ENCODE measurements around the gene C1orf115.

C1orf115 gene

GRCh38 chr1:220700556-220701179, 10.5 kb downstream of the C1orf115 start:
- Histone ChIP-seq H3K4me3 (ENCODE audit: low read depth, low read length) (no peak overlapping the region), H3K9me3 (ENCODE audit: severe bottlenecking) (no peaks in the 10 kb centered on the region), H3K27ac (peak overlapping the region; percentile 62), H3K27me3 (ENCODE audit: insufficient read depth, low read depth, severe bottlenecking) (no peaks in the 10 kb centered on the region), H3K36me3 (no peaks in the 10 kb centered on the region; the same call in 1 of the 2 replicates)
- peak; percentile 45 for DNase-seq
- TF ChIP-seq CTCF (IDR thresholded peaks at IDR 0.05; ENCODE audit: low read depth, low read length), result no peak

GRCh38 chr1:220701974-220702373, 11.8 kb downstream of the C1orf115 start:
- H3K4me3 ChIP-seq (ENCODE audit: low read depth, low read length), result no peak overlapping the region
- no peak for TF ChIP-seq CTCF (IDR thresholded peaks at IDR 0.05; ENCODE audit: low read depth, low read length)
- H3K9me3 ChIP-seq (ENCODE audit: severe bottlenecking), result no peaks in the 10 kb centered on the region
- no peaks in the 10 kb centered on the region; the same call in 1 of the 2 replicates for H3K36me3 ChIP-seq
- peak; percentile 58 for DNase-seq
- H3K27ac ChIP-seq, result peak overlapping the region; percentile 62
- H3K27me3 ChIP-seq (ENCODE audit: insufficient read depth, low read depth, severe bottlenecking), result no peaks in the 10 kb centered on the region

GRCh38 chr1:220702733-220703270, 12.6 kb downstream of the C1orf115 start:
- Histone ChIP-seq H3K27me3 (ENCODE audit: insufficient read depth, low read depth, severe bottlenecking) (no peaks in the 10 kb centered on the region), H3K36me3 (no peaks in the 10 kb centered on the region; the same call in 1 of the 2 replicates), H3K4me3 (ENCODE audit: low read depth, low read length) (no peak overlapping the region), H3K27ac (peak overlapping the region; percentile 62), H3K9me3 (ENCODE audit: severe bottlenecking) (no peaks in the 10 kb centered on the region)
- no peak for TF ChIP-seq CTCF (IDR thresholded peaks at IDR 0.05; ENCODE audit: low read depth, low read length)
- DNase-seq, result peak; percentile 79

GRCh38 chr1:220703305-220703704, 13.1 kb downstream of the C1orf115 start:
- H3K9me3 ChIP-seq (ENCODE audit: severe bottlenecking), result peaks cover 3% of the 10 kb centered on the region
- no peak for DNase-seq
- H3K27me3 ChIP-seq (ENCODE audit: insufficient read depth, low read depth, severe bottlenecking), result no peaks in the 10 kb centered on the region
- no peaks in the 10 kb centered on the region for H3K36me3 ChIP-seq
- H3K27ac ChIP-seq, result peak overlapping the region; percentile 62
- no peak for TF ChIP-seq CTCF (IDR thresholded peaks at IDR 0.05; ENCODE audit: low read depth, low read length)
- no peak overlapping the region for H3K4me3 ChIP-seq (ENCODE audit: low read depth, low read length)

- no peak overlapping the region for H3K27ac ChIP-seq
- no peak for DNase-seq
- no peak overlapping the region for H3K4me3 ChIP-seq (ENCODE audit: low read depth, low read length)
- no peaks in the 10 kb centered on the region for H3K27me3 ChIP-seq (ENCODE audit: insufficient read depth, low read depth, severe bottlenecking)
- H3K36me3 ChIP-seq, result no peaks in the 10 kb centered on the region
- peaks cover 3% of the 10 kb centered on the region for H3K9me3 ChIP-seq (ENCODE audit: severe bottlenecking)
- TF ChIP-seq CTCF (IDR thresholded peaks at IDR 0.05; ENCODE audit: low read depth, low read length), result no peak
These were observed 15.6 kb downstream of the C1orf115 start for GRCh38 chr1:220705782-220706181.

GRCh38 chr1:220706480-220706879, 16.3 kb downstream of the C1orf115 start:
- no peaks in the 10 kb centered on the region for H3K36me3 ChIP-seq
- H3K27me3 ChIP-seq (ENCODE audit: insufficient read depth, low read depth, severe bottlenecking), result no peaks in the 10 kb centered on the region
- no peak overlapping the region for H3K4me3 ChIP-seq (ENCODE audit: low read depth, low read length)
- DNase-seq, result no peak
- no peak for TF ChIP-seq CTCF (IDR thresholded peaks at IDR 0.05; ENCODE audit: low read depth, low read length)
- H3K9me3 ChIP-seq (ENCODE audit: severe bottlenecking), result peaks cover 3% of the 10 kb centered on the region
- no peak overlapping the region for H3K27ac ChIP-seq
